WTC11 (cell line): ENCODE results near the gene ZNF236. TPM values are rescaled to one million over a fixed set of nuclear protein-coding genes. Genes with fewer than 3 reads are reported as not detected.

Experiments
- ATAC-seq: fragments of 200-7000 bp; cut with Tn5 transposase; 2 replicates; pipeline ENCODE4 v1.10.0; 2021; ENCODE audit warnings: mild to moderate bottlenecking, moderate library complexity
- CTCF ChIA-PET: fragments of 300-600 bp; sonication (Branson Sonifier 250); formaldehyde crosslinking; loops from one replicate; lab custom pipeline; 2021; ENCODE audit warnings: antibody characterized with exemption; lab: Charles Lee
- POLR2A ChIA-PET: fragments of 350-600 bp; sonication (Branson Sonifier 250); formaldehyde crosslinking; loops from one replicate; lab custom pipeline; 2021; ENCODE audit warnings: antibody characterized with exemption; lab: Charles Lee
- DNase-seq: peaks from one replicate; pipeline ENCODE4 v3.0.0; 2021; ENCODE audit warnings: low spot score
- H3K27ac Mint-ChIP-seq: 2 replicates; pipeline ENCODE4 v1.8.0; 2021; ENCODE audit warnings: mixed read lengths
- H3K27me3 Mint-ChIP-seq: 2 replicates; pipeline ENCODE4 v1.8.0; 2021; ENCODE audit warnings: low read depth, mild to moderate bottlenecking, moderate library complexity, mixed read lengths
- H3K36me3 Mint-ChIP-seq: 2 replicates; pipeline ENCODE4 v1.8.0; 2021; ENCODE audit warnings: mixed read lengths
- H3K4me1 Mint-ChIP-seq: 2 replicates; pipeline ENCODE4 v1.8.0; 2022; ENCODE audit warnings: mixed read lengths
- H3K4me3 Mint-ChIP-seq: 2 replicates; pipeline ENCODE4 v1.8.0; 2021; ENCODE audit warnings: mild to moderate bottlenecking, moderate library complexity, mixed read lengths
- H3K9me3 Mint-ChIP-seq: 2 replicates; pipeline ENCODE4 v1.8.0; 2021; ENCODE audit warnings: mixed read lengths
- CBFB ChIP-seq: sonication (generic); formaldehyde crosslinking; IDR thresholded peaks from 2 replicates; pipeline ENCODE4 v1.8.1; 2022; ENCODE audit warnings: mild to moderate bottlenecking, low read depth, missing genetic modification reagents
- EMX1 ChIP-seq: fragments of 250-450 bp; sonication (Bioruptor Pico); IDR thresholded peaks from 2 replicates; pipeline ENCODE4 v1.8.0; 2021; ENCODE audit warnings: mild to moderate bottlenecking
- ETV6 ChIP-seq: sonication (generic); formaldehyde crosslinking; IDR thresholded peaks from 2 replicates; pipeline ENCODE4 v1.8.1; 2022; ENCODE audit warnings: mild to moderate bottlenecking, missing genetic modification reagents
- FOXP1 ChIP-seq: sonication (generic); formaldehyde crosslinking; IDR thresholded peaks from 2 replicates; pipeline ENCODE4 v1.8.0; 2022; ENCODE audit warnings: missing genetic modification reagents, mild to moderate bottlenecking, moderate library complexity, borderline replicate concordance
- MYBL2 ChIP-seq: sonication (generic); formaldehyde crosslinking; IDR thresholded peaks from 2 replicates; pipeline ENCODE4 v1.8.1; 2023; ENCODE audit warnings: mild to moderate bottlenecking, moderate library complexity, missing genetic modification reagents
- NFE2L1 ChIP-seq: sonication (generic); formaldehyde crosslinking; IDR thresholded peaks from 2 replicates; pipeline ENCODE4 v1.8.1; 2023; ENCODE audit warnings: missing genetic modification reagents
- OVOL2 ChIP-seq: fragments of 250-450 bp; sonication (Bioruptor Pico); IDR thresholded peaks from 2 replicates; pipeline ENCODE4 v1.9.0; 2021; ENCODE audit warnings: mild to moderate bottlenecking, borderline replicate concordance
- RORB ChIP-seq: fragments of 250-450 bp; sonication (Bioruptor Pico); IDR thresholded peaks from 2 replicates; pipeline ENCODE4 v1.9.0; 2021; ENCODE audit warnings: mild to moderate bottlenecking
- ZNF263 ChIP-seq: sonication (generic); formaldehyde crosslinking; IDR thresholded peaks from 2 replicates; pipeline ENCODE4 v1.8.1; 2022; ENCODE audit warnings: low read depth, mild to moderate bottlenecking, moderate library complexity, missing genetic modification reagents
- total RNA-seq: library from RNA; stranded (reverse); gene quantifications from 3 replicates; pipeline ENCODE4 v1.2.3, GENCODE V29; 2021
- TF ChIP-seq, protein P1 (sequence below): sonication (generic); formaldehyde crosslinking; IDR thresholded peaks from 2 replicates; pipeline ENCODE4 v1.8.1; 2022; ENCODE audit warnings: low read depth, missing genetic modification reagents, borderline replicate concordance
- TF ChIP-seq, protein P2 (sequence below): sonication (generic); formaldehyde crosslinking; IDR thresholded peaks from 2 replicates; pipeline ENCODE4 v1.8.0; 2022; ENCODE audit warnings: mild to moderate bottlenecking, missing genetic modification reagents
- TF ChIP-seq, protein P3 (sequence below): sonication (generic); formaldehyde crosslinking; IDR thresholded peaks from 2 replicates; pipeline ENCODE4 v1.8.1; 2023; ENCODE audit warnings: mild to moderate bottlenecking, missing genetic modification reagents, moderate library complexity
- TF ChIP-seq, protein P4 (sequence below): fragments of 200-600 bp; IDR thresholded peaks from 2 replicates; pipeline ENCODE4 v1.8.0; 2022; ENCODE audit warnings: antibody characterized with exemption

ZNF236 gene
- total RNA-seq, 1 experiment from 2014 or later, result 19.9 TPM

DNA sequence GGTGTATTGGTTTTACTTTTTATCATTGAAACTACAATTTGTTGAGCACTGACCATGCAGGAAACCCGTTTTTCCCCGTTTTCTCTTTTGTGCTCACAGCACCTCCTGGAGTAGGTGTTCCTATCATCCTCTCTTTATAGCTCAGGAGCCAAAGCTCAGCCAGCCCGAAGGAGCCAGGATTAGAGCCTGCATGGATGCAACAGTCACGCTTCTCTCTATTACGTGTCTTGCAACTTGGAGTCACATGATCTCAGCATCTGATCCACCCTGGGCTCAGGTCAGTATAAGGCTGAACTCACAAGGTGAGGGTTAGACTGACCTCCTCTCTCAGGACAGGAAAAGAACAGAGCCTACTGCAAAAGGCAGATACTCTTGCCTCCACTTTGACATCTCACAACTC lies 159.7 kb downstream of the ZNF236 start:
- no peaks in the 10 kb centered on the region for H3K36me3 Mint-ChIP-seq
- ChIA-PET CTCF (interaction anchor here (1.0 to 7.0 kb wide), 6 partner anchors 10 to 81 kb away, joined by 3 to 67 read pairs (median 11); no protein-coding TSS in a partner anchor), POLR2A (no interaction called here)
- peaks cover 48% of the 10 kb centered on the region for H3K4me1 Mint-ChIP-seq
- no peak for ATAC-seq
- H3K4me3 Mint-ChIP-seq, result no peak overlapping the region
- no peak for TF ChIP-seq NFE2L1
- TF ChIP-seq, protein P1, sequence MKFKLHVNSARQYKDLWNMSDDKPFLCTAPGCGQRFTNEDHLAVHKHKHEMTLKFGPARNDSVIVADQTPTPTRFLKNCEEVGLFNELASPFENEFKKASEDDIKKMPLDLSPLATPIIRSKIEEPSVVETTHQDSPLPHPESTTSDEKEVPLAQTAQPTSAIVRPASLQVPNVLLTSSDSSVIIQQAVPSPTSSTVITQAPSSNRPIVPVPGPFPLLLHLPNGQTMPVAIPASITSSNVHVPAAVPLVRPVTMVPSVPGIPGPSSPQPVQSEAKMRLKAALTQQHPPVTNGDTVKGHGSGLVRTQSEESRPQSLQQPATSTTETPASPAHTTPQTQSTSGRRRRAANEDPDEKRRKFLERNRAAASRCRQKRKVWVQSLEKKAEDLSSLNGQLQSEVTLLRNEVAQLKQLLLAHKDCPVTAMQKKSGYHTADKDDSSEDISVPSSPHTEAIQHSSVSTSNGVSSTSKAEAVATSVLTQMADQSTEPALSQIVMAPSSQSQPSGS (CRISPR knock-in tag), result no peak
- TF ChIP-seq, protein P2, sequence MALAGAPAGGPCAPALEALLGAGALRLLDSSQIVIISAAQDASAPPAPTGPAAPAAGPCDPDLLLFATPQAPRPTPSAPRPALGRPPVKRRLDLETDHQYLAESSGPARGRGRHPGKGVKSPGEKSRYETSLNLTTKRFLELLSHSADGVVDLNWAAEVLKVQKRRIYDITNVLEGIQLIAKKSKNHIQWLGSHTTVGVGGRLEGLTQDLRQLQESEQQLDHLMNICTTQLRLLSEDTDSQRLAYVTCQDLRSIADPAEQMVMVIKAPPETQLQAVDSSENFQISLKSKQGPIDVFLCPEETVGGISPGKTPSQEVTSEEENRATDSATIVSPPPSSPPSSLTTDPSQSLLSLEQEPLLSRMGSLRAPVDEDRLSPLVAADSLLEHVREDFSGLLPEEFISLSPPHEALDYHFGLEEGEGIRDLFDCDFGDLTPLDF, result no peak
- peak overlapping the region; percentile 29; the same call in 1 of the 2 replicates for H3K27ac Mint-ChIP-seq
- no peaks in the 10 kb centered on the region for H3K9me3 Mint-ChIP-seq
- H3K27me3 Mint-ChIP-seq, result no peaks in the 10 kb centered on the region
- no peak for DNase-seq

DNA sequence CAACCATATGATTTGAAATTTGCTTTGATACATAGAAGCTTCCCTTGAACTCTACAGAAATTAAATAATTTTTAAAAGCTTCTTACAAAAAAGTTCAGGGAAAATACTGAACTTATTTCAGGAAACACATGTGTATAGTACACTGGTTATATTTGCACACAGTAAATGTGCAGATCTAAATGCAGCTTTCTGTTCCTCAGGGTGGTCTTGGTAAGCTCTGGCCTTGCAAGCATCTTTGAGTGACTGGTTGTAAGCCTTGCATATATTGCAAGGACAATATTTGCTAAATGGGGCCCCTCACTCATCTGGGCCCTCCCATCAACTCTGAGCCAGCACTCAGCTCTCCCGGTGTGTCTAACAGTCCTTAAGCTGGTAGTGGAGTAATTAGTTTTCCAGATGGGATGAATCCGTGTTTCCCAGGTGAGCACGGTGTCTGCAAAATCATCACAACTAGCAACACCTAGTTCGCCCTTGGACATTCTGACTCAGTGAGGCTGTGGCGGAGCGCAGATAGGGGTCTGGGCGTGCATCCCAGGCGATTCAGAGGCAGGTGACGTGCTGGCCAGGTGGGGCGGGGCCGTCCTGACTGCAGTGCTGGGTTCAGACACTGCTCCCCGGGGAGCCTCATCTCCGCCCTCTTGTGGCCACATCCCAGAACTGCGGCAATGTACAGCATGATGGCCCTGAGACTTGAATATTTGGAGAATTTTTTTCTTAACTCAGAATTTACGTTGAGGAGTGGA lies 160.7 kb downstream of the ZNF236 start:
- Mint-ChIP-seq H3K36me3 (no peaks in the 10 kb centered on the region), H3K4me3 (no peak overlapping the region), H3K27me3 (no peaks in the 10 kb centered on the region)
- peak; percentile 97 for DNase-seq
- CTCF ChIA-PET, result interaction anchor here (0.5 to 7.0 kb wide), 16 partner anchors 9 to 666 kb away, joined by 3 to 67 read pairs (median 4); no protein-coding TSS in a partner anchor
- TF ChIP-seq ETV6 (CRISPR knock-in tag), result peak; percentile 46; the same call in 1 of the 2 replicates
- no peak for TF ChIP-seq CBFB (CRISPR knock-in tag)
- TF ChIP-seq, protein P3, sequence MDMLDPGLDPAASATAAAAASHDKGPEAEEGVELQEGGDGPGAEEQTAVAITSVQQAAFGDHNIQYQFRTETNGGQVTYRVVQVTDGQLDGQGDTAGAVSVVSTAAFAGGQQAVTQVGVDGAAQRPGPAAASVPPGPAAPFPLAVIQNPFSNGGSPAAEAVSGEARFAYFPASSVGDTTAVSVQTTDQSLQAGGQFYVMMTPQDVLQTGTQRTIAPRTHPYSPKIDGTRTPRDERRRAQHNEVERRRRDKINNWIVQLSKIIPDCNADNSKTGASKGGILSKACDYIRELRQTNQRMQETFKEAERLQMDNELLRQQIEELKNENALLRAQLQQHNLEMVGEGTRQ, result peak; percentile 31; the same call in 1 of the 2 replicates
- TF ChIP-seq, protein P4, sequence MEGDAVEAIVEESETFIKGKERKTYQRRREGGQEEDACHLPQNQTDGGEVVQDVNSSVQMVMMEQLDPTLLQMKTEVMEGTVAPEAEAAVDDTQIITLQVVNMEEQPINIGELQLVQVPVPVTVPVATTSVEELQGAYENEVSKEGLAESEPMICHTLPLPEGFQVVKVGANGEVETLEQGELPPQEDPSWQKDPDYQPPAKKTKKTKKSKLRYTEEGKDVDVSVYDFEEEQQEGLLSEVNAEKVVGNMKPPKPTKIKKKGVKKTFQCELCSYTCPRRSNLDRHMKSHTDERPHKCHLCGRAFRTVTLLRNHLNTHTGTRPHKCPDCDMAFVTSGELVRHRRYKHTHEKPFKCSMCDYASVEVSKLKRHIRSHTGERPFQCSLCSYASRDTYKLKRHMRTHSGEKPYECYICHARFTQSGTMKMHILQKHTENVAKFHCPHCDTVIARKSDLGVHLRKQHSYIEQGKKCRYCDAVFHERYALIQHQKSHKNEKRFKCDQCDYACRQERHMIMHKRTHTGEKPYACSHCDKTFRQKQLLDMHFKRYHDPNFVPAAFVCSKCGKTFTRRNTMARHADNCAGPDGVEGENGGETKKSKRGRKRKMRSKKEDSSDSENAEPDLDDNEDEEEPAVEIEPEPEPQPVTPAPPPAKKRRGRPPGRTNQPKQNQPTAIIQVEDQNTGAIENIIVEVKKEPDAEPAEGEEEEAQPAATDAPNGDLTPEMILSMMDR, result peak; percentile 88
- TF ChIP-seq ZNF263, result no peak
- TF ChIP-seq EMX1, result no peak
- TF ChIP-seq, all 79 proteins: peak for 3
- no peaks in the 10 kb centered on the region for H3K9me3 Mint-ChIP-seq
- ATAC-seq, result peak; percentile 93
- POLR2A ChIA-PET, result no interaction called here
- H3K27ac Mint-ChIP-seq, result 0 out of 2 replicates have a peak overlapping the region, but pooled peaks have one; percentile 43
- peaks cover 45% of the 10 kb centered on the region for H3K4me1 Mint-ChIP-seq

DNA sequence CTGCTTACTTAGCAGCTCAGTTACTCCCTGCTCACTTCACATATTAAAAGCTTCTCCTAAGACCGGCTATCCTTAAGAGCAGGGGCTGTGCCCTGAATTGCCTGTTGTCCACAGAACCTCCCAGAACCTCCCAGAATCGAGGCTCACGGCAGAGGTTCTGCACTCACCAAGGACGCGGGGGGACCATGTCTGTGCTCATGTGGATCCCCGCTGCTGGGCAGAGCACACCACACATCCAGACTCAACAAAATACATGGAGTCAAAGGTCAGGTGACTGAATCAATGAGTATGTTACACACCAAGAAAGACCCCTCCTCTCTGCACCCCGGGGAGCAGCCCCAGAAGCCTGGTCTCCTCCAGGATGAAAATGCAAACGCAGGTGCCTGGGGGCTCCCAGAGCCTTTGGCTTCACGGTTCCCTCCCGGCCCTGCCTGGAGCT lies 161.3 kb downstream of the ZNF236 start:
- Mint-ChIP-seq H3K4me3 (no peak overlapping the region), H3K9me3 (no peaks in the 10 kb centered on the region), H3K27ac (0 out of 2 replicates have a peak overlapping the region, but pooled peaks have one; percentile 43), H3K4me1 (peaks cover 49% of the 10 kb centered on the region), H3K36me3 (no peaks in the 10 kb centered on the region), H3K27me3 (no peaks in the 10 kb centered on the region)
- ATAC-seq (peak; percentile 13), DNase-seq (no peak)
- POLR2A ChIA-PET, result no interaction called here
- CTCF ChIA-PET, result interaction anchor here (0.6 to 7.0 kb wide), 16 partner anchors 8 to 665 kb away, joined by 3 to 67 read pairs (median 5); no protein-coding TSS in a partner anchor
- TF ChIP-seq OVOL2 (no peak), FOXP1 (CRISPR knock-in tag) (no peak), RORB (no peak), MYBL2 (CRISPR knock-in tag) (no peak)
- TF ChIP-seq, all 79 proteins: peak for 0
